SK-N-SH (cell line): ENCODE data around the gene TIMM22.

Experiments
- FOXJ3 ChIP-seq: sonication (generic); formaldehyde crosslinking; IDR thresholded peaks from 2 replicates; pipeline ENCODE4 v1.5.1; 2020; ENCODE audit warnings: mild to moderate bottlenecking, missing genetic modification reagents
- MAX ChIP-seq: IDR thresholded peaks from 2 replicates; pipeline ENCODE4 v1.4.0; 2012; ENCODE audit warnings: low read depth
- MXI1 ChIP-seq: IDR thresholded peaks from 2 replicates; pipeline ENCODE4 v1.6.1; 2012; ENCODE audit warnings: mild to moderate bottlenecking, low read depth, low read length, improper control_type of control experiment
- RAD21 ChIP-seq: IDR thresholded peaks from 2 replicates; pipeline ENCODE4 v1.6.1; 2012; ENCODE audit warnings: mild to moderate bottlenecking, low read length
- USF1 ChIP-seq: IDR thresholded peaks from 2 replicates; pipeline ENCODE4 v1.4.0; 2012; ENCODE audit warnings: low read depth, borderline replicate concordance
- USF2 ChIP-seq: fragments of 150-350 bp; IDR thresholded peaks from 2 replicates; pipeline ENCODE4 v1.6.1; 2017; ENCODE audit warnings: antibody characterized with exemption, low read length, low read depth, borderline replicate concordance

GRCh38 chr17:1019451-1019850, 22.5 kb downstream of the TIMM22 start:
- TF ChIP-seq USF1 = no peak
- no peak for TF ChIP-seq FOXJ3 (CRISPR knock-in tag)
- TF ChIP-seq MAX = no peak
- TF ChIP-seq RAD21 = no peak
- TF ChIP-seq MXI1 = no peak
- no peak for TF ChIP-seq USF2
